Epithelial cell of prostate (primary cell): ENCODE measurements around the gene PLSCR4.
"Not testable (repeated sequence)": the region's sequence is repeated elsewhere in the genome, so short reads cannot be mapped to it uniquely, and the experiment has no call there.

Source experiments
- DNase-seq: peaks from one replicate; pipeline ENCODE4 v3.0.0-alpha.2; 2011; ENCODE audit warnings: low read depth, low spot score
- H3K27ac ChIP-seq: fragments of 450-650 bp; 2 replicates; pipeline ENCODE4 v1.5.1; 2017; ENCODE audit warnings: mild to moderate bottlenecking

The PLSCR4 gene

GRCh38 chr3:146250449-146251382 is at the start of gene PLSCR4:
TSS of gene PLSCR4 (minus strand) at chr3:146251105. CDS start at chr3:146222071, 29,034 bp downstream.
- H3K27ac ChIP-seq, result no peak within 1 kb of the TSS
- no peak for DNase-seq

GRCh38 chr3:146293401-146293800 is 42.5 kb upstream of the PLSCR4 start:
- DNase-seq, H3K27ac ChIP-seq: not testable (repeated sequence)

- no peak overlapping the region for H3K27ac ChIP-seq
These were observed 33.0 kb upstream of the PLSCR4 start for GRCh38 chr3:146283781-146284445.

GRCh38 chr3:146280864-146281263 is 30.0 kb upstream of the PLSCR4 start:
- no peak overlapping the region for H3K27ac ChIP-seq
- no peak for DNase-seq

More at GRCh38 chr3:146283781-146284445, 33.0 kb upstream of the PLSCR4 start:
- no peak for DNase-seq

- H3K27ac ChIP-seq, result no peak overlapping the region
- DNase-seq, result no peak
These were observed 29.0 kb upstream of the PLSCR4 start for GRCh38 chr3:146279951-146280350.

GRCh38 chr3:146279013-146279412 is 28.1 kb upstream of the PLSCR4 start:
- H3K27ac ChIP-seq, result no peak overlapping the region
- DNase-seq, result no peak

GRCh38 chr3:146277953-146278631 is 27.2 kb upstream of the PLSCR4 start:
- DNase-seq, result peak; percentile 5
- no peak overlapping the region for H3K27ac ChIP-seq

- DNase-seq, result no peak
- H3K27ac ChIP-seq, result no peak overlapping the region
These were observed 24.6 kb upstream of the PLSCR4 start for GRCh38 chr3:146275476-146275875.

GRCh38 chr3:146274833-146275232 is 23.9 kb upstream of the PLSCR4 start:
- DNase-seq, result no peak
- H3K27ac ChIP-seq, result no peak overlapping the region

- no peak for DNase-seq
- no peak overlapping the region for H3K27ac ChIP-seq
These were observed 23.0 kb upstream of the PLSCR4 start for GRCh38 chr3:146273721-146274407.

- no peak for DNase-seq
- H3K27ac ChIP-seq, result no peak overlapping the region
These were observed 20.3 kb upstream of the PLSCR4 start for GRCh38 chr3:146271180-146271579.

GRCh38 chr3:146269271-146269670 is 18.4 kb upstream of the PLSCR4 start:
- no peak for DNase-seq
- no peak overlapping the region for H3K27ac ChIP-seq

- no peak for DNase-seq
- H3K27ac ChIP-seq, result no peak overlapping the region
These were observed 17.8 kb upstream of the PLSCR4 start for GRCh38 chr3:146268535-146269219.

GRCh38 chr3:146265720-146266119 is 14.8 kb upstream of the PLSCR4 start:
- no peak overlapping the region for H3K27ac ChIP-seq

GRCh38 chr3:146262371-146263110 is 11.6 kb upstream of the PLSCR4 start:
- no peak overlapping the region for H3K27ac ChIP-seq
- DNase-seq, result no peak

More at GRCh38 chr3:146265720-146266119, 14.8 kb upstream of the PLSCR4 start:
- no peak for DNase-seq

GRCh38 chr3:146259880-146260589 is 9.1 kb upstream of the PLSCR4 start:
- DNase-seq, result no peak
- no peak overlapping the region for H3K27ac ChIP-seq

- no peak overlapping the region for H3K27ac ChIP-seq
- no peak for DNase-seq
These were observed 6.1 kb upstream of the PLSCR4 start for GRCh38 chr3:146256851-146257486.

GRCh38 chr3:146252445-146252844 is 1.5 kb upstream of the PLSCR4 start:
- DNase-seq, H3K27ac ChIP-seq: not testable (repeated sequence)
